Mesothelial cell of epicardium (in vitro differentiated cells): ENCODE measurements around the gene KIRREL3. TPM values are rescaled to one million over a fixed set of nuclear protein-coding genes. Genes with fewer than 3 reads are reported as not detected.

Source experiments
- DNase-seq, 2 experiments: peaks; one replicate each; pipeline ENCODE4 v3.0.0; 2021; ENCODE audit warnings: low spot score in 2 of 2; ENCODE audit not compliant: unreplicated experiment in 2 of 2
- H3K27ac Mint-ChIP-seq: 2 replicates; pipeline ENCODE4 v1.8.0; 2021; ENCODE audit warnings: mixed read lengths
- H3K27me3 Mint-ChIP-seq: 2 replicates; pipeline ENCODE4 v1.8.0; 2021; ENCODE audit warnings: low read depth, mixed read lengths
- H3K36me3 Mint-ChIP-seq: 2 replicates; pipeline ENCODE4 v1.8.0; 2021; ENCODE audit warnings: mixed read lengths
- H3K4me1 Mint-ChIP-seq: 2 replicates; pipeline ENCODE4 v1.8.0; 2021; ENCODE audit warnings: mixed read lengths
- H3K4me3 Mint-ChIP-seq: 2 replicates; pipeline ENCODE4 v1.8.0; 2021; ENCODE audit warnings: mild to moderate bottlenecking, moderate library complexity, mixed read lengths
- H3K9me3 Mint-ChIP-seq: 2 replicates; pipeline ENCODE4 v1.8.0; 2021; ENCODE audit warnings: mixed read lengths
- CTCF ChIP-seq: fragments of 200-600 bp; sonication (generic); IDR thresholded peaks from one replicate; pipeline ENCODE4 v1.5.0; 2021; ENCODE audit warnings: antibody characterized with exemption; ENCODE audit not compliant: unreplicated experiment
- total RNA-seq: library from RNA; stranded (reverse); gene quantifications from 3 replicates; pipeline ENCODE4 v1.2.1, GENCODE V29; 2021

KIRREL3 gene
- total RNA-seq, 1 donor from 2014 or later: 0.31 TPM

GRCh38 chr11:126862664-126863243 lies 137.8 kb downstream of the KIRREL3 start:
- Mint-ChIP-seq H3K36me3 (no peaks in the 10 kb centered on the region), H3K4me1 (peaks cover 13% of the 10 kb centered on the region), H3K4me3 (no peak overlapping the region), H3K27me3 (peaks cover 89% of the 10 kb centered on the region), H3K9me3 (no peaks in the 10 kb centered on the region), H3K27ac (no peak overlapping the region)
- no peak for DNase-seq
- no peak for TF ChIP-seq CTCF

GRCh38 chr11:126861796-126862459 lies 138.6 kb downstream of the KIRREL3 start:
- TF ChIP-seq CTCF: no peak
- H3K9me3 Mint-ChIP-seq: no peaks in the 10 kb centered on the region
- H3K36me3 Mint-ChIP-seq: no peaks in the 10 kb centered on the region
- H3K27ac Mint-ChIP-seq: no peak overlapping the region
- peaks cover 84% of the 10 kb centered on the region for H3K27me3 Mint-ChIP-seq
- peaks cover 14% of the 10 kb centered on the region for H3K4me1 Mint-ChIP-seq
- DNase-seq: no peak
- no peak overlapping the region for H3K4me3 Mint-ChIP-seq

GRCh38 chr11:126857860-126858808 lies 142.4 kb downstream of the KIRREL3 start:
- no peak for TF ChIP-seq CTCF
- no peak overlapping the region for H3K27ac Mint-ChIP-seq
- H3K36me3 Mint-ChIP-seq: no peaks in the 10 kb centered on the region
- peaks cover 62% of the 10 kb centered on the region for H3K27me3 Mint-ChIP-seq
- peaks cover 9% of the 10 kb centered on the region for H3K4me1 Mint-ChIP-seq
- no peak overlapping the region for H3K4me3 Mint-ChIP-seq
- H3K9me3 Mint-ChIP-seq: no peaks in the 10 kb centered on the region
- no peak for DNase-seq

- no peaks in the 10 kb centered on the region for H3K9me3 Mint-ChIP-seq
- no peaks in the 10 kb centered on the region for H3K36me3 Mint-ChIP-seq
- peaks cover 9% of the 10 kb centered on the region for H3K4me1 Mint-ChIP-seq
- H3K27ac Mint-ChIP-seq: no peak overlapping the region
- TF ChIP-seq CTCF: no peak
- DNase-seq: no peak
- H3K4me3 Mint-ChIP-seq: no peak overlapping the region
- peaks cover 38% of the 10 kb centered on the region for H3K27me3 Mint-ChIP-seq
Measured at GRCh38 chr11:126855536-126855935, 145.0 kb downstream of the KIRREL3 start.

GRCh38 chr11:126853732-126854131 lies 146.8 kb downstream of the KIRREL3 start:
- H3K4me1 Mint-ChIP-seq: peaks cover 9% of the 10 kb centered on the region
- no peak for DNase-seq
- H3K4me3 Mint-ChIP-seq: no peak overlapping the region
- no peak for TF ChIP-seq CTCF
- no peak overlapping the region for H3K27ac Mint-ChIP-seq
- peaks cover 20% of the 10 kb centered on the region for H3K27me3 Mint-ChIP-seq
- no peaks in the 10 kb centered on the region for H3K9me3 Mint-ChIP-seq
- no peaks in the 10 kb centered on the region for H3K36me3 Mint-ChIP-seq
